ENCODE results near the gene CERS6. TPM values are rescaled to one million over a fixed set of nuclear protein-coding genes. Genes with fewer than 3 reads are reported as not detected.

CERS6 gene
- total and polyA plus RNA-seq, 2 experiments from 2014 or later: 7.4 to 35.0 TPM

GRCh38 chr2:168536925-168537466 lies 80.9 kb downstream of the CERS6 start:
- Mint-ChIP-seq H3K9me3 (peaks cover 8% of the 10 kb centered on the region; the same call in 2 of the 3 replicates), H3K27me3 (ENCODE audit: insufficient read depth, low read depth, poor library complexity) (peaks cover 5% of the 10 kb centered on the region), H3K36me3 (ENCODE audit: low read depth) (peaks cover 17% of the 10 kb centered on the region), H3K4me3 (no peak overlapping the region), H3K27ac (no peak overlapping the region), H3K4me1 (peaks cover 19% of the 10 kb centered on the region)
- Histone ChIP-seq H3K4me1 (ENCODE audit: insufficient read depth) (peaks cover 16% of the 10 kb centered on the region), H2AFZ (no peak overlapping the region), H3K27ac (ENCODE audit: low read depth) (no peak overlapping the region), H3K4me3 (no peak overlapping the region), H3K79me2 (replicated peaks; ENCODE audit: insufficient read depth) (peaks cover 84% of the 10 kb centered on the region), H3K9me2 (ENCODE audit: insufficient read depth) (no peaks in the 10 kb centered on the region; the same call in 1 of the 2 replicates), H3K36me3 (ENCODE audit: insufficient read depth) (no peaks in the 10 kb centered on the region), H3K4me2 (no peak overlapping the region), H3F3A (replicated peaks; ENCODE audit: low read depth) (0 out of 2 replicates have a peak, but pooled peaks cover 4% of the 10 kb centered on the region), H4K20me1 (replicated peaks; ENCODE audit: insufficient read depth) (no peaks in the 10 kb centered on the region), H3K27me3 (ENCODE audit: insufficient read depth) (no peaks in the 10 kb centered on the region)
- ATAC-seq (no peak), DNase-seq (ENCODE audit: low spot score) (no peak)
- TF ChIP-seq EZH2 (IDR thresholded peaks at IDR 0.05; ENCODE audit: low read depth, unreplicated experiment) (no peak), CTCF (conservative IDR thresholded peaks at IDR 0.05; ENCODE audit: low read depth in 2 of 2) (no peak), POLR2AphosphoS5 (IDR thresholded peaks at IDR 0.05; ENCODE audit: low read depth) (no peak), NANOG (IDR thresholded peaks at IDR 0.05; ENCODE audit: borderline replicate concordance) (no peak), ZNF331 (CRISPR knock-in tag; IDR thresholded peaks at IDR 0.05; ENCODE audit: low read depth) (no peak), STAT1 (IDR thresholded peaks at IDR 0.05; ENCODE audit: unreplicated experiment) (no peak), ZNF462 (CRISPR knock-in tag; IDR thresholded peaks at IDR 0.05) (no peak), ZNF114 (CRISPR knock-in tag; IDR thresholded peaks at IDR 0.05) (no peak), REST (IDR thresholded peaks at IDR 0.05; ENCODE audit: unreplicated experiment) (no peak), CREB1 (CRISPR knock-in tag; IDR thresholded peaks at IDR 0.05; ENCODE audit: low read depth) (no peak), EZH2phosphoT487 (IDR thresholded peaks at IDR 0.05; ENCODE audit: unreplicated experiment) (no peak), JUNB (IDR thresholded peaks at IDR 0.05; ENCODE audit: unreplicated experiment) (no peak), ETS1 (IDR thresholded peaks at IDR 0.05) (no peak)
